Upper lobe of left lung (tissue), 4 donors: ENCODE results near the gene EPB41L4B.

Experiments
- CTCF ChIP-seq, 6 experiments: fragments of 450-650 bp in 4 of 6; fragments of 200-600 bp in 2 of 6; sonication (generic) in 2 of 6; IDR thresholded peaks; one replicate each; pipeline ENCODE4 v1.5.1; 2016 to 2019; ENCODE audit warnings: antibody characterized with exemption in 6 of 6
- EP300 ChIP-seq, 4 donors: sonication (generic); formaldehyde crosslinking; IDR thresholded peaks; one replicate each; pipeline ENCODE4 v1.5.1; 2017; ENCODE audit warnings: antibody characterized with exemption in 4 of 4, control low read depth in 2 of 4
- POLR2A ChIP-seq, 4 donors: fragments of 450-650 bp; IDR thresholded peaks; one replicate each; pipeline ENCODE4 v1.5.1; 2016 to 2017; ENCODE audit warnings: antibody characterized with exemption in 4 of 4, mild to moderate bottlenecking in 2 of 4
- POLR2AphosphoS5 ChIP-seq, 2 donors: sonication (generic); formaldehyde crosslinking; IDR thresholded peaks; one replicate each; pipeline ENCODE4 v1.5.1; 2017; ENCODE audit warnings: antibody characterized with exemption in 2 of 2

GRCh38 chr9:109191746-109192145 is 129.1 kb downstream of the EPB41L4B start:
- no peak for TF ChIP-seq CTCF (IDR thresholded peaks at IDR 0.05)
- no peak for TF ChIP-seq POLR2A (IDR thresholded peaks at IDR 0.05)
- TF ChIP-seq EP300 (IDR thresholded peaks at IDR 0.05): no peak
- TF ChIP-seq POLR2AphosphoS5 (IDR thresholded peaks at IDR 0.05): no peak
